HG03354 (cell line): ENCODE data around the gene STAU1.

Experiments
- ATAC-seq: cut with Tn5 transposase; IDR thresholded peaks from one replicate; pipeline ENCODE4 v1.9.1; 2021; ENCODE audit warnings: mild to moderate bottlenecking; ENCODE audit not compliant: unreplicated experiment, poor library complexity, severe bottlenecking

Gene STAU1

GRCh38 chr20:49167811-49168507 is 20.2 kb downstream of the STAU1 start:
- no peak for ATAC-seq

GRCh38 chr20:49166534-49167449 is 21.3 kb downstream of the STAU1 start:
- ATAC-seq, result peak; percentile 73

GRCh38 chr20:49165611-49166010 is 22.5 kb downstream of the STAU1 start:
- no peak for ATAC-seq

GRCh38 chr20:49163696-49164095 is 24.4 kb downstream of the STAU1 start:
- ATAC-seq, result no peak

- no peak for ATAC-seq
Observed at GRCh38 chr20:49161428-49162152, 26.5 kb downstream of the STAU1 start.

GRCh38 chr20:49160057-49160929 is 27.8 kb downstream of the STAU1 start:
- ATAC-seq, result no peak

GRCh38 chr20:49157146-49157545 is 31.0 kb downstream of the STAU1 start:
- no peak for ATAC-seq

- no peak for ATAC-seq
Observed at GRCh38 chr20:49156481-49156880, 31.7 kb downstream of the STAU1 start.

- ATAC-seq, result no peak
Observed at GRCh38 chr20:49151436-49151835, 36.7 kb downstream of the STAU1 start.

- no peak for ATAC-seq
Observed at GRCh38 chr20:49149281-49150045, 38.7 kb downstream of the STAU1 start.

GRCh38 chr20:49148601-49149000 is 39.5 kb downstream of the STAU1 start:
- no peak for ATAC-seq

- ATAC-seq, result no peak
Observed at GRCh38 chr20:49147296-49147695, 40.8 kb downstream of the STAU1 start.

- no peak for ATAC-seq
Observed at GRCh38 chr20:49146442-49147225, 41.5 kb downstream of the STAU1 start.

- ATAC-seq, result no peak
Observed at GRCh38 chr20:49140834-49141233, 47.3 kb downstream of the STAU1 start.

- ATAC-seq, result no peak
Observed at GRCh38 chr20:49140411-49140810, 47.7 kb downstream of the STAU1 start.

GRCh38 chr20:49138431-49138830 is 49.7 kb downstream of the STAU1 start:
- ATAC-seq, result no peak

GRCh38 chr20:49136817-49137571 is 51.1 kb downstream of the STAU1 start:
- no peak for ATAC-seq
